Measurements from ENCODE around the gene AFF2. TPM values are rescaled to one million over a fixed set of nuclear protein-coding genes. Genes with fewer than 3 reads are reported as not detected.

AFF2 gene
- total RNA-seq, 4 donors from 2014 or later, result 0.43 to 7.9 (median 4.3) TPM

DNA sequence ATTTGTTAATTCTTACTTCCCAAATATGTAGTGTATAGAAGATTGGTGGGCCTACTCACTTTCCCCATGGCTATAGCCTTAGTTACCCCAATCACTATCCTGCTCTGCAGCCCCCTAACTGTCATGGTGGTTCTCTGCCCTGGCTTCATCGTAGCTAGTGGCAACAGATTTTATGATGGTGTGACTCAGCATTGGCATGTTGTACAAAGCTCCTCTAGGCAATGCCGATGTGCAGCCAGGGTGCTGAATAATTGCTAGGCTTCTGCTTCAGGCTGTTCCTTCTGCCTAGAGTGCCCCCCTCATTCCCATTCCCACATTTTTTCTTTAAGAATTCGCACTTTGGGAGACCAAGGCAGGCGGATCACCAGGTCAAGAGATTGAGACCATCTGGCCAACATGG is 35.2 kb downstream of the AFF2 start:
- H3K4me3 ChIP-seq, result no peak overlapping the region
- H3K27ac ChIP-seq, result no peak overlapping the region
- DNase-seq, result no peak
- intact Hi-C loops (cut with DNase I; ENCODE audit: low total_unique reads), result no loop called here
- H3K9me3 ChIP-seq, result no peaks in the 10 kb centered on the region
- H3K27me3 ChIP-seq, result no peaks in the 10 kb centered on the region
- no peak for TF ChIP-seq POLR2A (IDR thresholded peaks at IDR 0.05)
- TF ChIP-seq, protein P1, sequence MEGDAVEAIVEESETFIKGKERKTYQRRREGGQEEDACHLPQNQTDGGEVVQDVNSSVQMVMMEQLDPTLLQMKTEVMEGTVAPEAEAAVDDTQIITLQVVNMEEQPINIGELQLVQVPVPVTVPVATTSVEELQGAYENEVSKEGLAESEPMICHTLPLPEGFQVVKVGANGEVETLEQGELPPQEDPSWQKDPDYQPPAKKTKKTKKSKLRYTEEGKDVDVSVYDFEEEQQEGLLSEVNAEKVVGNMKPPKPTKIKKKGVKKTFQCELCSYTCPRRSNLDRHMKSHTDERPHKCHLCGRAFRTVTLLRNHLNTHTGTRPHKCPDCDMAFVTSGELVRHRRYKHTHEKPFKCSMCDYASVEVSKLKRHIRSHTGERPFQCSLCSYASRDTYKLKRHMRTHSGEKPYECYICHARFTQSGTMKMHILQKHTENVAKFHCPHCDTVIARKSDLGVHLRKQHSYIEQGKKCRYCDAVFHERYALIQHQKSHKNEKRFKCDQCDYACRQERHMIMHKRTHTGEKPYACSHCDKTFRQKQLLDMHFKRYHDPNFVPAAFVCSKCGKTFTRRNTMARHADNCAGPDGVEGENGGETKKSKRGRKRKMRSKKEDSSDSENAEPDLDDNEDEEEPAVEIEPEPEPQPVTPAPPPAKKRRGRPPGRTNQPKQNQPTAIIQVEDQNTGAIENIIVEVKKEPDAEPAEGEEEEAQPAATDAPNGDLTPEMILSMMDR (IDR thresholded peaks at IDR 0.05), result no peak
- H3K36me3 ChIP-seq, result no peaks in the 10 kb centered on the region
- H3K4me1 ChIP-seq, result no peaks in the 10 kb centered on the region

DNA sequence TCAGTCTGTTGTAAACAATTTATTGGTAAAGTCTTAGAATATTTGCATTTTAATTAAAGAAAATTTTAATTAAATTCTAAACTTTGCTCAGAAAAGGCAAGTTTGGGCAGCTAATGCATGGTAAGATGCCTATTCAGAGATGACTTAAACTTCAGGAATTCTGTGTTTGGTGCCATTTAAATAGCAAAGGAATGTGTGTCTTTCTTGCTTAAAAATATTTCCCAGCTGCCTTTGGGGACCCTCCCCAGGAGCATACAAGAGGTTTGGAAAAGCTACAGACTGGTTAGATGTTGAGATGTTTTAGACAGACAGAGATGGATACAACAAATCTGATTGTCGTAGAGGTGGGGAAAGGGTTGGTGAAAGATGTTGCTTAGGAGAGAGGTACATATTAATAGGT is 36.5 kb downstream of the AFF2 start:
- H3K27ac ChIP-seq, result no peak overlapping the region
- intact Hi-C loops (cut with DNase I; ENCODE audit: low total_unique reads), result no loop called here
- no peaks in the 10 kb centered on the region for H3K4me1 ChIP-seq
- DNase-seq, result no peak
- H3K9me3 ChIP-seq, result no peaks in the 10 kb centered on the region
- TF ChIP-seq, protein P1 (IDR thresholded peaks at IDR 0.05), result no peak
- TF ChIP-seq POLR2A (IDR thresholded peaks at IDR 0.05), result no peak
- H3K36me3 ChIP-seq, result no peaks in the 10 kb centered on the region
- H3K27me3 ChIP-seq, result no peaks in the 10 kb centered on the region
- no peak overlapping the region for H3K4me3 ChIP-seq

DNA sequence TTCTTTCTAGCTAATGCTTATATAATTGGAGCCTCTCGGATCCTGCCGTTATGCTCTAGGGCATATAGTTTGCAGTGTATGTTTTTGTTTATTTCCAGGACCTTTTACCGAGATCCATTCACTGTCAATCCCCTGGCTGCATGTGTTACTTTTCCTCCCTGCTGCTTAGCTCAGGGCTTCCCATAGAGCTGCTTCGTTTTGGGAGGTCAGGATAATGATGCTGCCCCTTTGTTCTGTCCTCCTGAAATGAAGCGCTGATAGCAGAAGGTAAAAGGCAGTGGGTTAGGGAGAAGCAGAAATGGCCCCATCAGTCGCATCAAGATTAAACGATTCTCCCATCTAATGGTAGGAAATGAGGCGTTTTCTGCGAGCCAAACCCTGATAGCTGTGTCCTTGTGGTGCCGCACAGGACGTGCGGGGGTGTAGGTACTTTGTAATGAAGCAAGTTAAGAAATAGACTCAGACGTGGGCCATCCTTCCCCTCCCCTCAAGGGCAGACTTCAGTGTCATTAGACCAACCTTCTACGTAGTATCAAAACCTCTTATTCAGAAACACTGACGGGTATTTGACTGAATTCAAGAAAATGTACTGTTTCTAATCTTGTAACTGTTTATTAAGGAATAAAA is 37.3 kb downstream of the AFF2 start:
- Histone ChIP-seq H3K9me3 (no peaks in the 10 kb centered on the region), H3K36me3 (no peaks in the 10 kb centered on the region), H3K27me3 (no peaks in the 10 kb centered on the region), H3K4me3 (no peak overlapping the region), H3K4me1 (no peaks in the 10 kb centered on the region), H3K27ac (no peak overlapping the region)
- intact Hi-C loops (cut with DNase I; ENCODE audit: low total_unique reads), result no loop called here
- no peak for TF ChIP-seq POLR2A (IDR thresholded peaks at IDR 0.05)
- TF ChIP-seq, protein P1 (IDR thresholded peaks at IDR 0.05), result no peak
- no peak for DNase-seq

DNA sequence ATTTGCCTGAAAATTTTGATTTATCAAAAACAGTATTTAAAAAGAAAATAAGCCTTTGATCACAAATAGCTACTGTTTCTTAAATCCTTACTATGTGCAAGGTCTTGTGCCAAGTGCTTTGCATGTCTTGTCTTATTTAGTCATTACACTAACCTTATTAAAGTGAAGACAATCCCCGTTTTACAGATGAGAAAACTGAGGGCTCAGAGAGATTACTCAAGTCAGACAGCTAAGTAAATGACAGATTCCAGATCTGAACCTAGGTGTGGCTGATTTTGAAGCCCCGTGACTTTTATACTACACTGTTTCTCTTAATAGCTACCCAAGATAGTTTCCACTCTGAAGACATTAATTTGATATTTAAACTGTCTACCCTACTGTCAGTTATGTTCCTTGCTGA is 38.2 kb downstream of the AFF2 start:
- H3K27ac ChIP-seq, result no peak overlapping the region
- no peaks in the 10 kb centered on the region for H3K36me3 ChIP-seq
- no peaks in the 10 kb centered on the region for H3K9me3 ChIP-seq
- H3K4me1 ChIP-seq, result no peaks in the 10 kb centered on the region
- TF ChIP-seq, protein P1 (IDR thresholded peaks at IDR 0.05), result no peak
- TF ChIP-seq POLR2A (IDR thresholded peaks at IDR 0.05), result no peak
- H3K4me3 ChIP-seq, result no peak overlapping the region
- no peak for DNase-seq
- no peaks in the 10 kb centered on the region for H3K27me3 ChIP-seq
- intact Hi-C loops (cut with DNase I; ENCODE audit: low total_unique reads), result no loop called here

DNA sequence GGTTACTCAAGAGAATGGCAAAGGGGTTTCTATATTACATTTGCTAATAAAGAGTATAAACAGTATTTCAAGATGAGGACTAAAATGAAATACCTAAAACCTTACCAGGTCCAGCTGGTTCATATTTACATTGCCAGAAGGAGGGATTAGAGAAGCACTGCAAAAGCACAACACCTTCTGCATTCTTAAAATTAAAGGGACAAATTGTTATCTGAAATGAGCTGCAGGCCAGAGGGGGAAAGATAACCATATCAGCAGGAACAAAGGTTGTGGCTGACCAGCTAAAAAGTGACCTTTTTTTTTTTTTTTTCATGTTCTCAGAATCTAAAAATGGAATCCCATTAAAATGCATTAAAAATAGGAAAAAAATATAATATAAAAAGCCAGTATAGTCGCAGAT is 39.7 kb downstream of the AFF2 start:
- no peaks in the 10 kb centered on the region for H3K36me3 ChIP-seq
- TF ChIP-seq POLR2A (IDR thresholded peaks at IDR 0.05), result no peak
- TF ChIP-seq, protein P1 (IDR thresholded peaks at IDR 0.05), result no peak
- H3K4me3 ChIP-seq, result no peak overlapping the region
- DNase-seq, result no peak
- H3K9me3 ChIP-seq, result no peaks in the 10 kb centered on the region
- H3K4me1 ChIP-seq, result no peaks in the 10 kb centered on the region
- no peaks in the 10 kb centered on the region for H3K27me3 ChIP-seq
- intact Hi-C loops (cut with DNase I; ENCODE audit: low total_unique reads), result no loop called here
- H3K27ac ChIP-seq, result no peak overlapping the region

Data from uterus (tissue), 4 donors.